ENCODE measurements around the gene KRTAP6-3.

Gene KRTAP6-3, protein sequence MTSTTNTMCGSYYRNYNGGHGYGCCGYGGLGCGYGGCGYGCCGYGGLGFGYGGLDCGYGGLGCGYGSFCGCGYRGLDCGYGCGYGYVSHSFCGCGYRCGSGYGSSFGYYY

DNA sequence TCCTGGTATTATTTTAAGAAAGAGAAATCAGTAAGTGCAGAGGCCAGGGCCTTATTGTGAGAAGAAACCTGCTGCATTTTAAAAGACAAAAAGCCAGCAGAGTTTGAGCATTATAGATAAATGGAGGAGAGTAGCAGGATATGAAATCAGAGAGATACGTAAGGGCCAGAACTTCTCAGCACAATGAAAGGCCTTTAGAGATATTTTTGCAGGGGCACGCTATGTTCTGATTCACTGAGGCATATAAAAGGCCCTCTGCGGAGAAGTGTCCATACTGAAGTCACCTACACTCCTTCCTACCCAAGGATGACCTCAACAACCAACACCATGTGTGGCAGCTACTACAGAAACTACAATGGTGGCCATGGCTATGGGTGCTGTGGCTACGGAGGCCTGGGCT is at the start of gene KRTAP6-3:
KRTAP6-3 (plus strand) TSS at position 301 of the 400 bp plus-strand sequence; CDS start at position 307, 6 bp downstream.
- Histone ChIP-seq H3K4me3 (ENCODE audit: low read depth, low read length) (no peak within 1 kb of the TSS), H3K27me3 (replicated peaks) (no peaks in the 10 kb centered on the region), H3K27ac (no peak within 1 kb of the TSS), H3K36me3 (replicated peaks) (no peaks in the 10 kb centered on the region)
- no peak for DNase-seq
- in situ Hi-C loops (cut with HindIII; ENCODE audit: low pct_ligation_motif_present, low sequenced_read_pairs) = no loop called here
- TF ChIP-seq, protein P1, sequence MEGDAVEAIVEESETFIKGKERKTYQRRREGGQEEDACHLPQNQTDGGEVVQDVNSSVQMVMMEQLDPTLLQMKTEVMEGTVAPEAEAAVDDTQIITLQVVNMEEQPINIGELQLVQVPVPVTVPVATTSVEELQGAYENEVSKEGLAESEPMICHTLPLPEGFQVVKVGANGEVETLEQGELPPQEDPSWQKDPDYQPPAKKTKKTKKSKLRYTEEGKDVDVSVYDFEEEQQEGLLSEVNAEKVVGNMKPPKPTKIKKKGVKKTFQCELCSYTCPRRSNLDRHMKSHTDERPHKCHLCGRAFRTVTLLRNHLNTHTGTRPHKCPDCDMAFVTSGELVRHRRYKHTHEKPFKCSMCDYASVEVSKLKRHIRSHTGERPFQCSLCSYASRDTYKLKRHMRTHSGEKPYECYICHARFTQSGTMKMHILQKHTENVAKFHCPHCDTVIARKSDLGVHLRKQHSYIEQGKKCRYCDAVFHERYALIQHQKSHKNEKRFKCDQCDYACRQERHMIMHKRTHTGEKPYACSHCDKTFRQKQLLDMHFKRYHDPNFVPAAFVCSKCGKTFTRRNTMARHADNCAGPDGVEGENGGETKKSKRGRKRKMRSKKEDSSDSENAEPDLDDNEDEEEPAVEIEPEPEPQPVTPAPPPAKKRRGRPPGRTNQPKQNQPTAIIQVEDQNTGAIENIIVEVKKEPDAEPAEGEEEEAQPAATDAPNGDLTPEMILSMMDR (IDR thresholded peaks at IDR 0.05; ENCODE audit: low read depth, low read length, missing control alignments) = no peak

DNA sequence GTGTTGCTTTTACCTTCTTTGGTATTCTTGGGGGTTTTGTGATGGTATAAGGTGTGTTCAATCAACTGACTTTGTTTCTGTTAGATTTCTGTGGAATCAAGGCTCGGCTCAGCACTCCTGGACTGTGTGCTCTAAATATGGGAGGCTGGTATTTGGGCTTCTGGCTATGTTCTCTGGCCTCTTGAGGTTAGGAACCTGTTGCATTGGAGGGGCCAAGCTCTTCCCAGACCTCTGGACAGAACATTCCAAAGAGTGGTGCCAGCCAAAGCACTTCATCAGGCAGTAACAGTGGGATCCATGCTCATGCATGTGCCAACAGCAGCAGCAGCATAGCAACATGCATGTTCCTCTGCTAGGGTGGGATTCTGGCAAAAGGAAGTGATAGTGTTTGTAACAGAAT is 39.5 kb upstream of the KRTAP6-3 start:
- TF ChIP-seq, protein P1 (IDR thresholded peaks at IDR 0.05; ENCODE audit: low read depth, low read length, missing control alignments) = no peak
- DNase-seq = no peak
- in situ Hi-C loops (cut with HindIII; ENCODE audit: low pct_ligation_motif_present, low sequenced_read_pairs) = no loop called here

DNA sequence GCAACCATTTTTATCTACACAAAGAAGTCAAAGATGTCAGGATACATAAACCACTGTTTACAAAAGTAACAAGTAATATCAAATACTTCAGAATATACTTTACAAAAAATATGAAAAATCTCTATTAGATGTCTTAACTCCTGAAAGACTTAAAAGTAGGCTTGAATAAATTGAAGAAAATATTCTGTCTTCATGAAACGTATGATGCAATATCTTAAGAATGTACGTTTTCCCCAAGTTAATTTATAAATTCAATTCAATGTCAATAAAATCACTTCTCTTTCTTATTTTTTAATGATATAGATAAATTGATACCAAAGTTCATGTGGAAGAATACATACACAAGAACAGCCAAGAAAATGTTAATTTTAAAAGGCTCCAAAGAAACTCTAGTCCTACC is 37.1 kb upstream of the KRTAP6-3 start:
- Histone ChIP-seq H3K27me3 (replicated peaks) (no peaks in the 10 kb centered on the region), H3K4me3 (ENCODE audit: low read depth, low read length) (no peak overlapping the region), H3K36me3 (replicated peaks) (no peaks in the 10 kb centered on the region), H3K27ac (no peak overlapping the region)
- DNase-seq = no peak
- in situ Hi-C loops (cut with HindIII; ENCODE audit: low pct_ligation_motif_present, low sequenced_read_pairs) = no loop called here
- TF ChIP-seq, protein P1 (IDR thresholded peaks at IDR 0.05; ENCODE audit: low read depth, low read length, missing control alignments) = no peak

More for the DNA sequence above, 39.5 kb upstream of the KRTAP6-3 start:
- Histone ChIP-seq H3K36me3 (replicated peaks) (no peaks in the 10 kb centered on the region), H3K4me3 (ENCODE audit: low read depth, low read length) (no peak overlapping the region), H3K27me3 (replicated peaks) (no peaks in the 10 kb centered on the region), H3K27ac (no peak overlapping the region)

DNA sequence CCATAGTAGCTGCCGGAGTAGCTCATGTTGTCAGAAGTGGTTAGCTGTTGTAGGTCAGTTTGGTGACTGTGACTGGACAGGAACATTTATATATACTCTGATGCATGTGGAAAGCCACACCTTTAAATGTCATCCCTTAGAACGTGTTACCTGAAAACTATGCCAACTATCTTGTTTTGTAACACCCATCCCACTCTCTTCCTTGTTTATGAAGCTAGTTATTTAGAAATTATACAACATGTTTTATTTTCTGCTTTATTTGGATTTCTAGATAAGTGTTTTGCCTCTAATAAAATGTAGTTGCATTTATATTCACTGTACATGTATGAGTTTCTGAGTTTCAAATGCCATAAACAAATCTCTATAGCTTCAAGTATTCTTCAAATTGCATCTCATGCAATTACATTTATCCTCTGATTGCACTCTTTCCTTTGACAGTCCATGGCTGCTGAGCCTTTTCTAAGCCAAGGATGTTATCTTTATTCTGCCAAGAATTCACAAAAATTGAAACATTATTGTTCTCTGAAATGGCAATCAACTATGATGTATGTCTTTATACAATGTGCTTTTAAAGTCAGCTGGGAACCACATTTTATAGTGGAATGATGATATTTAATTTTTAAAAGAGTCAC is 30.9 kb upstream of the KRTAP6-3 start, which contains the start of gene KRTAP19-7:
KRTAP19-7 (minus strand) TSS at position 51 of the 632 bp plus-strand sequence; CDS start at position 26, 25 bp downstream.
- TF ChIP-seq, protein P1 (IDR thresholded peaks at IDR 0.05; ENCODE audit: low read depth, low read length, missing control alignments) = no peak
- H3K27ac ChIP-seq = no peak within 1 kb of the TSS
- no peak within 1 kb of the TSS for H3K4me3 ChIP-seq (ENCODE audit: low read depth, low read length)
- no peak for DNase-seq
- in situ Hi-C loops (cut with HindIII; ENCODE audit: low pct_ligation_motif_present, low sequenced_read_pairs) = no loop called here
- H3K36me3 ChIP-seq (replicated peaks) = no peaks in the 10 kb centered on the region
- H3K27me3 ChIP-seq (replicated peaks) = no peaks in the 10 kb centered on the region

DNA sequence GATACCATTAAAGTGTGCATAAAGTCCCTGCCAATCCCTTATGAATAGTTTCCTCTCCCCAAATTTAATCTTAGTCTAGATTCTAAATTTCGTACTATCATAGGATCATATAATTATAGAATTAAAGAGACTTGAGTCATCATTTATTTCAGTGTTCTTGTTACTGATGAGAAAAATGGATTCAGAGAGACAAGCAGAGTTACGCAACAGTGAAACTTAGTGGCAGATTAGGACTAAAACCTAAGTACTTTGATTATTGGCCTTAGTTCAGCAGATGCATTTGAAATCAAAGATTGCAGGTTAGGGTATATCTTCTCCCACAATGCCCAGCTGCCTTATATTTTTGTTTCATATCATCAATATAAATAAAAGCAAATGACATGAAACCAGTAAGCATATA is 30.3 kb upstream of the KRTAP6-3 start:
- TF ChIP-seq, protein P1 (IDR thresholded peaks at IDR 0.05; ENCODE audit: low read depth, low read length, missing control alignments) = no peak
- Histone ChIP-seq H3K27ac (no peak overlapping the region), H3K27me3 (replicated peaks) (no peaks in the 10 kb centered on the region), H3K4me3 (ENCODE audit: low read depth, low read length) (no peak overlapping the region), H3K36me3 (replicated peaks) (no peaks in the 10 kb centered on the region)
- DNase-seq = no peak
- in situ Hi-C loops (cut with HindIII; ENCODE audit: low pct_ligation_motif_present, low sequenced_read_pairs) = no loop called here

Data from brain microvascular endothelial cell (primary cell).